Measurements from ENCODE around the gene MYORG.

GRCh38 chr9:34349324-34349723, 27.4 kb downstream of the MYORG start:
- TF ChIP-seq CTCF (IDR thresholded peaks at IDR 0.05; ENCODE audit: poor library complexity) (no peak), EZH2 (IDR thresholded peaks at IDR 0.05; ENCODE audit: borderline replicate concordance) (no peak)
